HCT116 (cell line): ENCODE data around the gene GIPR. TPM values are rescaled to one million over a fixed set of nuclear protein-coding genes. Genes with fewer than 3 reads are reported as not detected.

ENCODE experiments used
- ATAC-seq: fragments of 200-7000 bp; cut with Tn5 transposase; 2 replicates; pipeline ENCODE4 v1.9.1; 2020; ENCODE audit warnings: mild to moderate bottlenecking, moderate library complexity
- BruUV-seq: library from RNA; stranded (reverse); fragments of 400-500 nt; replicated peaks from 2 replicates; lab custom pipeline; 2021; lab: Mats Ljungman, UMichigan
- CTCF ChIA-PET: fragments of 300-600 bp; sonication (Branson Sonifier 250); formaldehyde crosslinking; loops from one replicate; lab custom pipeline; 2021; ENCODE audit warnings: antibody characterized with exemption; lab: Charles Lee
- POLR2A ChIA-PET: fragments of 300-600, 350-600 bp; sonication (Branson Sonifier 250); formaldehyde crosslinking; loops from one replicate; lab custom pipeline; 2021; ENCODE audit warnings: antibody characterized with exemption; lab: Charles Lee
- RAD21 ChIA-PET, 2 experiments: fragments of 300-600 bp; sonication (Branson Sonifier 250); formaldehyde crosslinking; loops; one replicate each; lab custom pipeline; 2023; ENCODE audit warnings: low total read pairs in 2 of 2; ENCODE audit not compliant: uncharacterized antibody in 2 of 2, unreplicated experiment in 2 of 2, low non-redundant PET in 1 of 2; lab: Charles Lee
- DNase-seq: peaks from one replicate; pipeline ENCODE4 v3.0.0-alpha.2; 2010; ENCODE audit warnings: low read depth, low spot score
- H2AFZ ChIP-seq: fragments of 200-600 bp; shearing (Covaris generic), sonication (generic); 2 replicates; pipeline ENCODE4 v1.6.1; 2017; ENCODE audit warnings: low read depth, mixed run types, mixed read lengths, antibody characterized with exemption, low read length; ENCODE audit not compliant: poor library complexity, severe bottlenecking
- H3K27ac ChIP-seq: 2 replicates; pipeline ENCODE4 v1.5.1; 2012; ENCODE audit warnings: low read depth, low read length
- H3K27me3 ChIP-seq: fragments of 200-600 bp; sonication (generic); 2 replicates; pipeline ENCODE4 v1.6.1; 2016; ENCODE audit warnings: mixed run types, low read length, mixed read lengths; ENCODE audit not compliant: insufficient read depth
- H3K36me3 ChIP-seq, 2 experiments: fragments of 200-500 bp in 1 of 2; fragments of 200-600 bp in 1 of 2; sonication (Bioruptor generic) in 1 of 2; sonication (generic) in 1 of 2; 2 replicates each; pipeline versions ENCODE4 v1.5.1 to v1.6.1; 2014 to 2016; ENCODE audit warnings: low read length in 2 of 2, inconsistent platforms in 1 of 2, mixed read lengths in 1 of 2, mixed run types in 1 of 2; ENCODE audit not compliant: insufficient read depth in 2 of 2, control insufficient read depth in 1 of 2
- H3K4me1 ChIP-seq, 2 experiments: fragments of 200-600 bp in 1 of 2; sonication (generic) in 1 of 2; 2 replicates each; pipeline versions ENCODE4 v1.5.1 to v1.6.1; 2012 to 2017; ENCODE audit warnings: low read length in 2 of 2, inconsistent platforms in 1 of 2, mild to moderate bottlenecking in 1 of 2, mixed read lengths in 1 of 2, mixed run types in 1 of 2, moderate library complexity in 1 of 2; ENCODE audit not compliant: insufficient read depth in 2 of 2, control insufficient read depth in 1 of 2
- H3K4me2 ChIP-seq: fragments of 200-600 bp; sonication (generic); 2 replicates; pipeline ENCODE4 v1.6.1; 2017; ENCODE audit warnings: mixed run types, low read length, mixed read lengths
- H3K4me3 ChIP-seq, 2 experiments: fragments of 200-600 bp in 1 of 2; sonication (generic) in 1 of 2; replicated peaks in 1 of 2; 2 replicates each; pipeline ENCODE4 v1.5.1; 2011 to 2016; ENCODE audit warnings: low read length in 2 of 2, control low read depth in 1 of 2, low read depth in 1 of 2, mild to moderate bottlenecking in 1 of 2, mixed read lengths in 1 of 2, mixed run types in 1 of 2
- H3K79me2 ChIP-seq: fragments of 200-600 bp; sonication (generic); 2 replicates; pipeline ENCODE4 v1.6.1; 2017; ENCODE audit warnings: mild to moderate bottlenecking, mixed run types, low read length, moderate library complexity, mixed read lengths; ENCODE audit not compliant: insufficient read depth
- H3K9ac ChIP-seq: fragments of 200-600 bp; sonication (generic); 2 replicates; pipeline ENCODE4 v1.6.1; 2016; ENCODE audit warnings: low read length, mixed read lengths
- H3K9me2 ChIP-seq: fragments of 200-600 bp; sonication (generic), shearing (Covaris generic); 2 replicates; pipeline ENCODE4 v1.6.1; 2017; ENCODE audit warnings: mixed run types, mild to moderate bottlenecking, moderate library complexity; ENCODE audit not compliant: insufficient read depth
- H3K9me3 ChIP-seq, 2 experiments: fragments of 200-500 bp in 1 of 2; fragments of 200-600 bp in 1 of 2; sonication (Bioruptor generic) in 1 of 2; sonication (generic) in 1 of 2; 2 replicates each; pipeline ENCODE4 v1.6.1; 2014 to 2017; ENCODE audit warnings: low read length in 2 of 2, mixed read lengths in 2 of 2, inconsistent platforms in 1 of 2, low read depth in 1 of 2, mild to moderate bottlenecking in 1 of 2, mixed run types in 1 of 2, moderate library complexity in 1 of 2; ENCODE audit not compliant: control insufficient read depth in 1 of 2, insufficient read depth in 1 of 2
- H4K20me1 ChIP-seq: fragments of 200-600 bp; sonication (generic), shearing (Covaris generic); 2 replicates; pipeline ENCODE4 v1.6.1; 2017; ENCODE audit warnings: mixed run types, mild to moderate bottlenecking, moderate library complexity; ENCODE audit not compliant: insufficient read depth
- CBX3 ChIP-seq: IDR thresholded peaks from 2 replicates; pipeline ENCODE4 v1.6.1; 2012; ENCODE audit warnings: low read depth
- CEBPB ChIP-seq: IDR thresholded peaks from 2 replicates; pipeline ENCODE4 v1.6.1; 2012; ENCODE audit warnings: low read depth
- ELF1 ChIP-seq: IDR thresholded peaks from 2 replicates; pipeline ENCODE4 v1.6.1; 2012; ENCODE audit warnings: low read depth, borderline replicate concordance
- FOSL1 ChIP-seq: IDR thresholded peaks from 2 replicates; pipeline ENCODE4 v1.6.1; 2012; ENCODE audit warnings: low read depth
- JUND ChIP-seq: IDR thresholded peaks from 2 replicates; pipeline ENCODE4 v1.6.1; 2012
- POLR2AphosphoS5 ChIP-seq: IDR thresholded peaks from 2 replicates; pipeline ENCODE4 v1.6.1; 2011; ENCODE audit warnings: mild to moderate bottlenecking, low read depth, low read length, moderate library complexity
- RAD21 ChIP-seq: IDR thresholded peaks from 2 replicates; pipeline ENCODE4 v1.6.1; 2012; ENCODE audit warnings: low read depth, mild to moderate bottlenecking
- SIN3A ChIP-seq: IDR thresholded peaks from 2 replicates; pipeline ENCODE4 v1.6.1; 2012; ENCODE audit warnings: low read depth
- SP1 ChIP-seq: IDR thresholded peaks from 2 replicates; pipeline ENCODE4 v1.6.1; 2012; ENCODE audit warnings: low read depth
- TCF7L2 ChIP-seq: IDR thresholded peaks from 2 replicates; pipeline ENCODE4 v1.7.0; 2011; ENCODE audit warnings: borderline replicate concordance, inconsistent platforms; ENCODE audit not compliant: insufficient read depth, insufficient read length; ENCODE audit errors: extremely low read depth
- YY1 ChIP-seq: IDR thresholded peaks from 2 replicates; pipeline ENCODE4 v1.6.1; 2011; ENCODE audit warnings: low read length, low read depth, moderate library complexity, mild to moderate bottlenecking; ENCODE audit not compliant: insufficient replicate concordance; ENCODE audit errors: extremely low read depth
- ZFX ChIP-seq: fragments of 450-650 bp; IDR thresholded peaks from 2 replicates; pipeline ENCODE4 v1.6.1; 2017
- ZNF274 ChIP-seq: fragments of 200-500 bp; sonication (Bioruptor generic); IDR thresholded peaks from 2 replicates; pipeline ENCODE4 v1.6.1; 2014; ENCODE audit warnings: mild to moderate bottlenecking, low read depth, low read length, inconsistent platforms
- intact Hi-C: fragments of 100-400 bp; cut with micrococcal nuclease; formaldehyde crosslinking; loops from 2 replicates; pipeline ENCODE4 v1.10.0; 2022
- total RNA-seq: library from RNA; stranded (reverse); gene quantifications from one replicate; pipeline ENCODE4 v1.2.1, GENCODE V29; 2021; ENCODE audit not compliant: unreplicated experiment
- TF ChIP-seq, protein P1 (sequence below): IDR thresholded peaks from 2 replicates; pipeline ENCODE4 v1.6.1; 2012
- TF ChIP-seq, protein P2 (sequence below): IDR thresholded peaks from 2 replicates; pipeline ENCODE4 v1.6.1; 2011; ENCODE audit warnings: mild to moderate bottlenecking, low read length, moderate library complexity; ENCODE audit not compliant: insufficient replicate concordance; ENCODE audit errors: extremely low read depth
- TF ChIP-seq, protein P3 (sequence below), 3 experiments: fragments of 200-600 bp in 1 of 3; sonication (generic) in 1 of 3; IDR thresholded peaks in 2 of 3; conservative IDR thresholded peaks in 1 of 3; 2 replicates each; pipeline ENCODE4 v1.5.1; 2012 to 2017; ENCODE audit warnings: low read depth in 2 of 3, low read length in 2 of 3, antibody characterized with exemption in 1 of 3, borderline replicate concordance in 1 of 3, control low read depth in 1 of 3, mild to moderate bottlenecking in 1 of 3, mixed read lengths in 1 of 3, mixed run types in 1 of 3, moderate library complexity in 1 of 3; ENCODE audit not compliant: insufficient read depth in 1 of 3
- TF ChIP-seq, protein P4 (sequence below): IDR thresholded peaks from 2 replicates; pipeline ENCODE4 v1.6.1; 2012
- TF ChIP-seq, protein P5 (sequence below): IDR thresholded peaks from 2 replicates; pipeline ENCODE4 v1.6.1; 2012; ENCODE audit warnings: low read depth

Gene GIPR
- total RNA-seq, 1 experiment from 2014 or later = 14.1 TPM

DNA sequence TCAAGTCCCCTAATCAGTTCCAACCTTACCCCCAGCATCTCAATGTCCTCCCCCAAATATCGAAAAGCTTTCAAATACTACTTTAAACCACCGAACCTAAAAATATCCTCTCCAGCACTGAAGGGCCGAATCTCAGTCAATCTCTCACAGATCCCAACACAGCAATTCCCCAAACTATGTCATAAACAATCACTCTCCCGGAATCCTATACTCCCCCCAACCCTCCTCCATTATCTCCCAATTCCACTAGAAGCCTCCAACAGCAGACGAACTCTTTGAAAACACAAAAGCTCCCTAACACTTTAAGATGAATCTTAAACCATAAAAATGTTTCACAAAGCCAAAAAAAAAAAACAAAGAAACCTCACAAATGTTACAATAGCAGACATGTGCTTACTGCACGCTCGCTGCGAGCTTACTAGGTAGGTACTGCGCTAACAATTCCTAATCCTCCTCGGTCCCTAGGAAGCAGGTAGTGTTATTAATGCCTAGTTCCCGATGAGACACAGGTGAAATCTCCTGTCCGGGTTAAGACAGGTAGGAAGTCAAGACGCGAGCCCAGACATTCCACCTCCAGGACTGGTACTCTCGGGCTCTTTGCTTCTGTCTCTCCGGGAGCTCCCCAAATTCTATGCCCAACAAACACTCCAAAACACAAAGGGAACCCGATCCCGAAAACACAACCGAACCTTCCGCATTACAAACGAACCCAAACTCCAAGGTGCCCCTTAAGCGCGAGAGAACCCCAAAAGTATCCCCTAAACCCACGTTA is 48.5 kb downstream of the GIPR start:
- no peaks in the 10 kb centered on the region for H3K9me2 ChIP-seq
- H3K79me2 ChIP-seq = peaks cover 83% of the 10 kb centered on the region
- ChIA-PET POLR2A (interaction anchor here (0.6 to 1.9 kb wide), 12 partner anchors 10 to 102 kb away, joined by 3 to 16 read pairs (median 5); partner anchors contain the start of genes FBXO46, QPCTL, SIX5 and SNRPD2), CTCF (interaction anchor here (0.6 to 4.8 kb wide), 9 partner anchors 9 to 361 kb away, joined by 3 to 22 read pairs (median 4); partner anchors contain the start of genes QPCTL, SIX5, SNRPD2 and SYMPK), RAD21 (interaction anchor here (0.7 to 1.1 kb wide), 2 partner anchors 24 to 51 kb away, joined by 4 to 5 read pairs; partner anchors contain the start of gene QPCTL (in 1 of the 2))
- H3K4me1 ChIP-seq = peaks cover 32 to 43% of the 10 kb centered on the region in 2 experiments
- H3K27ac ChIP-seq = peak overlapping the region; percentile 58
- intact Hi-C loops = loop anchor here (2.0 kb wide), 1 partner anchor 52 kb away; the partner anchor contains the start of gene SIX5
- peak overlapping the region; percentile 63 for H3K9ac ChIP-seq
- ATAC-seq (no peak), DNase-seq (no peak)
- BruUV-seq = TSS peak; percentile 80
- no peaks in the 10 kb centered on the region for H3K9me3 ChIP-seq
- peaks cover 13 to 19% of the 10 kb centered on the region in 2 experiments; a peak in 3 of 4 replicates for H3K36me3 ChIP-seq
- H2AFZ ChIP-seq = no peak overlapping the region
- H4K20me1 ChIP-seq = no peaks in the 10 kb centered on the region
- TF ChIP-seq SP1 = no peak
- TF ChIP-seq, protein P1, sequence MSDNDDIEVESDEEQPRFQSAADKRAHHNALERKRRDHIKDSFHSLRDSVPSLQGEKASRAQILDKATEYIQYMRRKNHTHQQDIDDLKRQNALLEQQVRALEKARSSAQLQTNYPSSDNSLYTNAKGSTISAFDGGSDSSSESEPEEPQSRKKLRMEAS = no peak
- TF ChIP-seq, protein P2, sequence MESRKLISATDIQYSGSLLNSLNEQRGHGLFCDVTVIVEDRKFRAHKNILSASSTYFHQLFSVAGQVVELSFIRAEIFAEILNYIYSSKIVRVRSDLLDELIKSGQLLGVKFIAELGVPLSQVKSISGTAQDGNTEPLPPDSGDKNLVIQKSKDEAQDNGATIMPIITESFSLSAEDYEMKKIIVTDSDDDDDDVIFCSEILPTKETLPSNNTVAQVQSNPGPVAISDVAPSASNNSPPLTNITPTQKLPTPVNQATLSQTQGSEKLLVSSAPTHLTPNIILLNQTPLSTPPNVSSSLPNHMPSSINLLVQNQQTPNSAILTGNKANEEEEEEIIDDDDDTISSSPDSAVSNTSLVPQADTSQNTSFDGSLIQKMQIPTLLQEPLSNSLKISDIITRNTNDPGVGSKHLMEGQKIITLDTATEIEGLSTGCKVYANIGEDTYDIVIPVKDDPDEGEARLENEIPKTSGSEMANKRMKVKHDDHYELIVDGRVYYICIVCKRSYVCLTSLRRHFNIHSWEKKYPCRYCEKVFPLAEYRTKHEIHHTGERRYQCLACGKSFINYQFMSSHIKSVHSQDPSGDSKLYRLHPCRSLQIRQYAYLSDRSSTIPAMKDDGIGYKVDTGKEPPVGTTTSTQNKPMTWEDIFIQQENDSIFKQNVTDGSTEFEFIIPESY = no peak
- TF ChIP-seq, protein P3, sequence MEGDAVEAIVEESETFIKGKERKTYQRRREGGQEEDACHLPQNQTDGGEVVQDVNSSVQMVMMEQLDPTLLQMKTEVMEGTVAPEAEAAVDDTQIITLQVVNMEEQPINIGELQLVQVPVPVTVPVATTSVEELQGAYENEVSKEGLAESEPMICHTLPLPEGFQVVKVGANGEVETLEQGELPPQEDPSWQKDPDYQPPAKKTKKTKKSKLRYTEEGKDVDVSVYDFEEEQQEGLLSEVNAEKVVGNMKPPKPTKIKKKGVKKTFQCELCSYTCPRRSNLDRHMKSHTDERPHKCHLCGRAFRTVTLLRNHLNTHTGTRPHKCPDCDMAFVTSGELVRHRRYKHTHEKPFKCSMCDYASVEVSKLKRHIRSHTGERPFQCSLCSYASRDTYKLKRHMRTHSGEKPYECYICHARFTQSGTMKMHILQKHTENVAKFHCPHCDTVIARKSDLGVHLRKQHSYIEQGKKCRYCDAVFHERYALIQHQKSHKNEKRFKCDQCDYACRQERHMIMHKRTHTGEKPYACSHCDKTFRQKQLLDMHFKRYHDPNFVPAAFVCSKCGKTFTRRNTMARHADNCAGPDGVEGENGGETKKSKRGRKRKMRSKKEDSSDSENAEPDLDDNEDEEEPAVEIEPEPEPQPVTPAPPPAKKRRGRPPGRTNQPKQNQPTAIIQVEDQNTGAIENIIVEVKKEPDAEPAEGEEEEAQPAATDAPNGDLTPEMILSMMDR (IDR thresholded peaks at IDR 0.05 in 2 of 3, conservative IDR thresholded peaks at IDR 0.05 in 1 of 3; ENCODE audit: borderline replicate concordance in 1 of 3, insufficient read depth in 1 of 3, low read depth in 2 of 3, low read length in 2 of 3) = no peak
- TF ChIP-seq JUND = no peak
- TF ChIP-seq CBX3 = no peak
- TF ChIP-seq TCF7L2 = no peak
- no peak for TF ChIP-seq RAD21
- no peak for TF ChIP-seq ZFX
- TF ChIP-seq, protein P4, sequence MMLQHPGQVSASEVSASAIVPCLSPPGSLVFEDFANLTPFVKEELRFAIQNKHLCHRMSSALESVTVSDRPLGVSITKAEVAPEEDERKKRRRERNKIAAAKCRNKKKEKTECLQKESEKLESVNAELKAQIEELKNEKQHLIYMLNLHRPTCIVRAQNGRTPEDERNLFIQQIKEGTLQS = no peak
- TF ChIP-seq CEBPB = no peak
- no peak for TF ChIP-seq ELF1
- TF ChIP-seq YY1 = no peak
- TF ChIP-seq SIN3A = no peak
- no peak for TF ChIP-seq POLR2AphosphoS5
- TF ChIP-seq, protein P5, sequence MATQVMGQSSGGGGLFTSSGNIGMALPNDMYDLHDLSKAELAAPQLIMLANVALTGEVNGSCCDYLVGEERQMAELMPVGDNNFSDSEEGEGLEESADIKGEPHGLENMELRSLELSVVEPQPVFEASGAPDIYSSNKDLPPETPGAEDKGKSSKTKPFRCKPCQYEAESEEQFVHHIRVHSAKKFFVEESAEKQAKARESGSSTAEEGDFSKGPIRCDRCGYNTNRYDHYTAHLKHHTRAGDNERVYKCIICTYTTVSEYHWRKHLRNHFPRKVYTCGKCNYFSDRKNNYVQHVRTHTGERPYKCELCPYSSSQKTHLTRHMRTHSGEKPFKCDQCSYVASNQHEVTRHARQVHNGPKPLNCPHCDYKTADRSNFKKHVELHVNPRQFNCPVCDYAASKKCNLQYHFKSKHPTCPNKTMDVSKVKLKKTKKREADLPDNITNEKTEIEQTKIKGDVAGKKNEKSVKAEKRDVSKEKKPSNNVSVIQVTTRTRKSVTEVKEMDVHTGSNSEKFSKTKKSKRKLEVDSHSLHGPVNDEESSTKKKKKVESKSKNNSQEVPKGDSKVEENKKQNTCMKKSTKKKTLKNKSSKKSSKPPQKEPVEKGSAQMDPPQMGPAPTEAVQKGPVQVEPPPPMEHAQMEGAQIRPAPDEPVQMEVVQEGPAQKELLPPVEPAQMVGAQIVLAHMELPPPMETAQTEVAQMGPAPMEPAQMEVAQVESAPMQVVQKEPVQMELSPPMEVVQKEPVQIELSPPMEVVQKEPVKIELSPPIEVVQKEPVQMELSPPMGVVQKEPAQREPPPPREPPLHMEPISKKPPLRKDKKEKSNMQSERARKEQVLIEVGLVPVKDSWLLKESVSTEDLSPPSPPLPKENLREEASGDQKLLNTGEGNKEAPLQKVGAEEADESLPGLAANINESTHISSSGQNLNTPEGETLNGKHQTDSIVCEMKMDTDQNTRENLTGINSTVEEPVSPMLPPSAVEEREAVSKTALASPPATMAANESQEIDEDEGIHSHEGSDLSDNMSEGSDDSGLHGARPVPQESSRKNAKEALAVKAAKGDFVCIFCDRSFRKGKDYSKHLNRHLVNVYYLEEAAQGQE = no peak
- no peak for TF ChIP-seq ZNF274
- TF ChIP-seq FOSL1 = no peak
- no peaks in the 10 kb centered on the region for H3K27me3 ChIP-seq
- peak overlapping the region; percentile 52 to 64 for H3K4me3 ChIP-seq
- peak overlapping the region; percentile 71 for H3K4me2 ChIP-seq
